Gastrocnemius medialis (tissue), 4 donors: ENCODE measurements around the gene CCM2.

Experiments used
- CTCF ChIP-seq, 5 experiments: fragments of 450-650 bp in 3 of 5; fragments of 200-600 bp in 2 of 5; sonication (generic) in 2 of 5; IDR thresholded peaks in 4 of 5; conservative IDR thresholded peaks in 1 of 5; 1 replicate in 4 of 5; 2 replicates in 1 of 5; pipeline ENCODE4 v1.5.1; 2016 to 2019; ENCODE audit warnings: antibody characterized with exemption in 5 of 5, mild to moderate bottlenecking in 3 of 5, moderate library complexity in 3 of 5
- POLR2A ChIP-seq, 2 donors: fragments of 450-650 bp; IDR thresholded peaks; one replicate each; pipeline ENCODE4 v1.6.1; 2017; ENCODE audit warnings: antibody characterized with exemption in 2 of 2, mild to moderate bottlenecking in 2 of 2, moderate library complexity in 2 of 2

- no peak for TF ChIP-seq CTCF (IDR thresholded peaks at IDR 0.05 in 4 of 5, conservative IDR thresholded peaks at IDR 0.05 in 1 of 5)
- no peak for TF ChIP-seq POLR2A (IDR thresholded peaks at IDR 0.05)
Measured at GRCh38 chr7:44982970-44983369, 17.0 kb upstream of the CCM2 start.
